ENCODE measurements around the gene GTF2H3.

Gene GTF2H3

DNA sequence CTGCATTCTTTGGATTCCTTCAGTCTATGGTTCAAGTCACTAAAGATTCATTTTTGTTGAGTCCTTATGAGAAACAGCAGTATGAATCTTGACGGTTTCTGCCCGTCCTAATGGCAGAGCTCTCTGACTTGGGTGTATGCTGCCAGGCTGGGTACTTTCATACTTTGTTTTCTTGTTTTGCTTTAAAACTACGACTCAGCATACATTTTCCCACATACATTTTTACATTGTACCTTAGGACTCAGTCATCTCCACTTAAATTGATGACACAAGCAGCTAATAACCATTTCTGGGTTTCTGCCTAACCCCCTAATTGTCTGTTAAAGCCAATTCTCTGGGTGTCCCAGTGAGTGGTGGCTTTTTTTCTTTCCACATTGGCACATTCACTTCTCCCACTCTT is 36.5 kb upstream of the GTF2H3 start:
- Histone ChIP-seq H3K4me2 (ENCODE audit: low read depth, low read length, poor library complexity, severe bottlenecking) (no peak overlapping the region), H3K27me3 (ENCODE audit: insufficient read depth, low read length, poor library complexity, severe bottlenecking) (no peaks in the 10 kb centered on the region), H2AFZ (ENCODE audit: low read length) (no peak overlapping the region), H3K9ac (ENCODE audit: low read depth, low read length, poor library complexity, severe bottlenecking) (no peak overlapping the region), H3F3A (ENCODE audit: low read depth) (peaks cover 13% of the 10 kb centered on the region; the same call in 1 of the 2 replicates), H3K79me2 (ENCODE audit: insufficient read depth, low read length) (peaks cover 54% of the 10 kb centered on the region), H3K36me3 (ENCODE audit: insufficient read depth, low read length) (peaks cover 55% of the 10 kb centered on the region), H3K4me3 (ENCODE audit: low read length, poor library complexity, severe bottlenecking) (no peak overlapping the region), H3K4me1 (ENCODE audit: insufficient read depth, low read length, poor library complexity, severe bottlenecking) (peaks cover 5% of the 10 kb centered on the region), H4K20me1 (ENCODE audit: insufficient read depth, low read length, poor library complexity, severe bottlenecking) (peaks cover 10% of the 10 kb centered on the region), H3K9me2 (replicated peaks; ENCODE audit: low read depth, low read length) (no peaks in the 10 kb centered on the region), H3K9me3 (ENCODE audit: insufficient read depth, low read depth, low read length) (no peaks in the 10 kb centered on the region)
- TF ChIP-seq EZH2phosphoT487 (IDR thresholded peaks at IDR 0.05; ENCODE audit: borderline replicate concordance) = no peak
- TF ChIP-seq, protein P1, sequence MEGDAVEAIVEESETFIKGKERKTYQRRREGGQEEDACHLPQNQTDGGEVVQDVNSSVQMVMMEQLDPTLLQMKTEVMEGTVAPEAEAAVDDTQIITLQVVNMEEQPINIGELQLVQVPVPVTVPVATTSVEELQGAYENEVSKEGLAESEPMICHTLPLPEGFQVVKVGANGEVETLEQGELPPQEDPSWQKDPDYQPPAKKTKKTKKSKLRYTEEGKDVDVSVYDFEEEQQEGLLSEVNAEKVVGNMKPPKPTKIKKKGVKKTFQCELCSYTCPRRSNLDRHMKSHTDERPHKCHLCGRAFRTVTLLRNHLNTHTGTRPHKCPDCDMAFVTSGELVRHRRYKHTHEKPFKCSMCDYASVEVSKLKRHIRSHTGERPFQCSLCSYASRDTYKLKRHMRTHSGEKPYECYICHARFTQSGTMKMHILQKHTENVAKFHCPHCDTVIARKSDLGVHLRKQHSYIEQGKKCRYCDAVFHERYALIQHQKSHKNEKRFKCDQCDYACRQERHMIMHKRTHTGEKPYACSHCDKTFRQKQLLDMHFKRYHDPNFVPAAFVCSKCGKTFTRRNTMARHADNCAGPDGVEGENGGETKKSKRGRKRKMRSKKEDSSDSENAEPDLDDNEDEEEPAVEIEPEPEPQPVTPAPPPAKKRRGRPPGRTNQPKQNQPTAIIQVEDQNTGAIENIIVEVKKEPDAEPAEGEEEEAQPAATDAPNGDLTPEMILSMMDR (conservative IDR thresholded peaks at IDR 0.05; ENCODE audit: low read length) = no peak

DNA sequence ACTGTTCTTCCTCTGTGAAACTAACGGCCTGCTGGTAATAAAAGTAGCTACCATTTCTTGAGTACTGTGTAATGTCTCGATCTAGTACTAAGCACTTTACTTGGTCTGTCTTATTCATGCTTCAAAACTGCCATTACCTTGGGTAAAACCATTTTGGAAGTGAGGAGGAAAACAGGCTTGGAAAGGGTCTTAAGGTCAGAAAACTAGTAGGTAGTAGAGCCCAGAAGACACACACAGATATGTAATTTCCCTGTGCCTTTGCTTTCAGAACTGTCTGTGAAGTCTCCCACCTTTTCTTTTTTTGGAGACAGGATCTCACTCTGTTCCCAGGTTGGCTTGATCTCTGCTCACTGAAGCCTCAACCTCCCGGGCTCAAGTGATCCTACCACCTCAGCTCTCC is 35.1 kb upstream of the GTF2H3 start:
- Histone ChIP-seq H3K4me3 (ENCODE audit: low read length, poor library complexity, severe bottlenecking) (no peak overlapping the region), H3K79me2 (ENCODE audit: insufficient read depth, low read length) (peaks cover 54% of the 10 kb centered on the region), H3K9me3 (ENCODE audit: insufficient read depth, low read depth, low read length) (no peaks in the 10 kb centered on the region), H3K4me2 (ENCODE audit: low read depth, low read length, poor library complexity, severe bottlenecking) (no peak overlapping the region), H3K4me1 (ENCODE audit: insufficient read depth, low read length, poor library complexity, severe bottlenecking) (peaks cover 15% of the 10 kb centered on the region), H3K36me3 (ENCODE audit: insufficient read depth, low read length) (peaks cover 49% of the 10 kb centered on the region), H4K20me1 (ENCODE audit: insufficient read depth, low read length, poor library complexity, severe bottlenecking) (peaks cover 16% of the 10 kb centered on the region), H3F3A (ENCODE audit: low read depth) (peaks cover 13% of the 10 kb centered on the region; the same call in 1 of the 2 replicates), H3K27me3 (ENCODE audit: insufficient read depth, low read length, poor library complexity, severe bottlenecking) (no peaks in the 10 kb centered on the region), H3K9ac (ENCODE audit: low read depth, low read length, poor library complexity, severe bottlenecking) (no peak overlapping the region), H3K9me2 (replicated peaks; ENCODE audit: low read depth, low read length) (no peaks in the 10 kb centered on the region), H2AFZ (ENCODE audit: low read length) (no peak overlapping the region)
- no peak for TF ChIP-seq EZH2phosphoT487 (IDR thresholded peaks at IDR 0.05; ENCODE audit: borderline replicate concordance)
- TF ChIP-seq, protein P1 (conservative IDR thresholded peaks at IDR 0.05; ENCODE audit: low read length) = no peak

DNA sequence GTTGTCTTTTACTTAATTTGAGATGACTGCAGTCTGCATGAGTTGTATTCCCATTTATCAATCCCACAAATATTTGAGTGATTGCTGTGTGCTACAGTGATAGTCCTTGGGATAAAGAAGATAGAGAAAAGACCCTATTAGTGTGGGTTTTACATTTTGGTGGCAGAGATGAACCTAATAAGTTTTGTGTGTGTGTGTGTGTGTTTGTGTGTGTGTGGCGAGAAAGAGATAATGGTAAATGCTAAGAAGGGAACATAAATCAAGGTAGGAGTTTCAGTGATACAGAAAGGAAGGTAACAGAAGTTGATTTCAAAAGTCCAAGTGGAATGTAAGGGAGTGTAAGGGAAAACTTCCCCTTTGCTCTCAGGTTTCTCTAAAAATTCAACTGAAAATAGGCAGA is 34.3 kb upstream of the GTF2H3 start:
- no peaks in the 10 kb centered on the region for H3K9me2 ChIP-seq (replicated peaks; ENCODE audit: low read depth, low read length)
- H3K4me2 ChIP-seq (ENCODE audit: low read depth, low read length, poor library complexity, severe bottlenecking) = no peak overlapping the region
- H3K27me3 ChIP-seq (ENCODE audit: insufficient read depth, low read length, poor library complexity, severe bottlenecking) = no peaks in the 10 kb centered on the region
- H3K79me2 ChIP-seq (ENCODE audit: insufficient read depth, low read length) = peaks cover 55% of the 10 kb centered on the region
- peaks cover 13% of the 10 kb centered on the region; the same call in 1 of the 2 replicates for H3F3A ChIP-seq (ENCODE audit: low read depth)
- H2AFZ ChIP-seq (ENCODE audit: low read length) = no peak overlapping the region
- H4K20me1 ChIP-seq (ENCODE audit: insufficient read depth, low read length, poor library complexity, severe bottlenecking) = peaks cover 18% of the 10 kb centered on the region
- H3K36me3 ChIP-seq (ENCODE audit: insufficient read depth, low read length) = peaks cover 46% of the 10 kb centered on the region
- H3K4me1 ChIP-seq (ENCODE audit: insufficient read depth, low read length, poor library complexity, severe bottlenecking) = peaks cover 18% of the 10 kb centered on the region
- no peak overlapping the region for H3K4me3 ChIP-seq (ENCODE audit: low read length, poor library complexity, severe bottlenecking)
- TF ChIP-seq, protein P1 (conservative IDR thresholded peaks at IDR 0.05; ENCODE audit: low read length) = no peak
- no peak for TF ChIP-seq EZH2phosphoT487 (IDR thresholded peaks at IDR 0.05; ENCODE audit: borderline replicate concordance)
- H3K9ac ChIP-seq (ENCODE audit: low read depth, low read length, poor library complexity, severe bottlenecking) = no peak overlapping the region
- H3K9me3 ChIP-seq (ENCODE audit: insufficient read depth, low read depth, low read length) = no peaks in the 10 kb centered on the region
